ENCODE results near the gene LAS1L. TPM values are rescaled to one million over a fixed set of nuclear protein-coding genes. Genes with fewer than 3 reads are reported as not detected.
"Not testable (repeated sequence)": the region's sequence is repeated elsewhere in the genome, so short reads cannot be mapped to it uniquely, and the experiment has no call there.

LAS1L gene
- total RNA-seq, 1 donor from 2014 or later, result 62.5 TPM

DNA sequence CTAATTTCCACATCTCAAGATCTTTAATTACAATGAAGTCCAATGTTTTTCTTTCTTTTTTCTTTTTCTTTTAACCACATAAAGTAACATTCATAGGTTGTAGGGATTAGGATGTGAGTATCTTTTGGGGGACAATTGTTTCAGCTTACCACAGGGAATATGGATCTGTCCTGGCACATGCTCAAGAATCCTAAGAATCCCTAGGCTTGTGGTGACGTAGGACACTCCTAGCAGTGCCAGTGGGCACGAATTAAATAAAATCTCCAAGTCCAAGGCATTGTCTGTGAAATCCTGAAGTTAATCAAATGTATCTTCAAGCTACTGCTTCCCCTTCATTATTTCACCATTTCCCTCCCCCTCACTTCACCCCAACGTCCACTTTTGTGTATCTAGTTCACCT is 2.6 kb upstream of the LAS1L start:
- H3K4me1 Mint-ChIP-seq (ENCODE audit: low read depth), result peaks cover 14% of the 10 kb centered on the region
- intact Hi-C loops (cut with micrococcal nuclease), result loop anchor here (5.0 kb wide), 1 partner anchor 1785 kb away; a partner anchor contains a TSS
- peaks cover 2% of the 10 kb centered on the region for H3K27me3 Mint-ChIP-seq (ENCODE audit: insufficient read depth)
- DNase-seq (ENCODE audit: low spot score), result no peak
- H3K9me3 Mint-ChIP-seq, result no peaks in the 10 kb centered on the region
- H3K27ac Mint-ChIP-seq, result no peak overlapping the region
- H3K36me3 Mint-ChIP-seq (ENCODE audit: low read depth), result peaks cover 5% of the 10 kb centered on the region
- no peak overlapping the region for H3K4me3 Mint-ChIP-seq

DNA sequence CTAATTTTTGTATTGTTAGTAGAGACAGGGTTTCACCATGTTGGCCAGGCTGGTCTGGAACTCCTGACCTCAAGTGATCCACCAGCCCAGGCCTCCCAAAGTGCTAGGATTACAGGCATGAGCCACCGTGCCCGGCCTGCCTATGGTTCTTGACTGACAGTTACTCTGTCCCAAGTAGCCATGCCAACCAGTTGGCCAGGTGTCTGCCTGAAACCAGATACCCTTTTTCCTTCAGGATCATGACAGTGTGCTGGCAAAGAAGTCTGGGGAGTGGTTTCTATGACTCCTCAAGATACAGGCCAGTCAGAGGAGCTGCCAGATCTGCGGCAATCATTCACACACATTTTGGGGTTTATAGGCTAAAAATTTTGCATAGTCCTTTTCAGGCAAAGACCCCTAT is 1.7 kb upstream of the LAS1L start:
- Mint-ChIP-seq H3K36me3 (ENCODE audit: low read depth) (peaks cover 5% of the 10 kb centered on the region), H3K4me3 (no peak overlapping the region), H3K27ac (no peak overlapping the region), H3K9me3 (no peaks in the 10 kb centered on the region), H3K27me3 (ENCODE audit: insufficient read depth) (peaks cover 2% of the 10 kb centered on the region), H3K4me1 (ENCODE audit: low read depth) (peaks cover 14% of the 10 kb centered on the region)
- intact Hi-C loops (cut with micrococcal nuclease), result loop anchor here (5.0 kb wide), 1 partner anchor 1784 kb away; a partner anchor contains a TSS
- no peak for DNase-seq (ENCODE audit: low spot score)

DNA sequence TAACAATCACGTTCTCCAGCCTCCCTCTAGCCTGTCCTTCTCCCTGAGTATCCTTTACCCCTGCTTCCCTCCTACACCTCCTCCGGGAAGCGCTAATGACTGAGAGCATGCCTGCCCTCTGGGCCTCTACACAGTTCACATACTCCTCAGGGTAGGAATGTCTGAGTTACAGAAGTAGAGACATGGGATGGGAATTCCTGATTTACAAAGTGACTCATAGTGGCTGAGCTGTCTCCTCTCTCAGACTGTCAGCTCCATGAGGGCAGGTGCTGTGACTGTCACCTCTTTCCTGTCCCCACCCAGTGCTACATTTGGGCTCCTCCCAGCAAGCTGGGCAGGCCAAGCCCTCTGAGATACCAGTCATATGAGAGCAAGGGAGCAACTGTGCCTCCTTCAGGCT is 2.6 kb downstream of the LAS1L start:
- intact Hi-C loops (cut with micrococcal nuclease), result loop anchor here (5.0 kb wide), 3 partner anchors 125 to 1325 kb away; partner anchors contain the start of gene AMER1
- H3K4me1 Mint-ChIP-seq (ENCODE audit: low read depth), result peaks cover 14% of the 10 kb centered on the region
- H3K27ac Mint-ChIP-seq, result no peak overlapping the region
- H3K4me3 Mint-ChIP-seq, result peak overlapping the region; percentile 15
- H3K9me3 Mint-ChIP-seq, result no peaks in the 10 kb centered on the region
- no peak for DNase-seq (ENCODE audit: low spot score)
- H3K27me3 Mint-ChIP-seq (ENCODE audit: insufficient read depth), result peaks cover 2% of the 10 kb centered on the region
- peaks cover 16% of the 10 kb centered on the region for H3K36me3 Mint-ChIP-seq (ENCODE audit: low read depth)

DNA sequence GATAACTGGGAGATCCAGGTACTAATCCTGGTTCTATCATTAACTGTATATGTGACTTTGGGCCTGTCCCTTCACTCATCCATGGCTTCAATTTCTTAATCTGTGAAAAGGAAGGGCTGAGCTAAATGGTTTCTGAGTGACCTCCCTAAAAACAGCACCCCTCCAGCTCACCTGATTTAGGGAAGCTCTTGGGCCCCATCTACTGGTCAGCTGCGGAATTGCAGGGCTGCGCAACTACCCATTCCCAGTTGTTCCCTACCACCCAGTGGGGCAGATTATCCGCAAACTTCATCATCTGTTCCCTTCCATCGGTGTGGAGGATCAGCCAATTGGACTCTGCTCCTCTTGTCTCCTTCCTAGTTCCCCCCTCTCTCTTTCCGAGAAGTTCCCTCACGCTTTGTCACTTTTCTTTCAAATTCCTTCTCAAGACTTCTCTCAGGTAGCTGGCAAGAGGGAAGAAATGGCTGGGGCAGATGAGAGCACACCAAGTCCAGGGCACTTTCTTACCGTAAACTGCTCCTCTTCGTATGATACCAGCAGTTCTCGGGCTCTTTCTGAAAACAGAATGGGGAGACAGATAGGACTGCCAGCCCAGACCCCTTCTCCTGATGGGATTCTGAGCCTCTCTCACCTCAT is 5.8 kb downstream of the LAS1L start:
- H3K27ac Mint-ChIP-seq, result no peak overlapping the region
- no peaks in the 10 kb centered on the region for H3K9me3 Mint-ChIP-seq
- H3K4me3 Mint-ChIP-seq, result no peak overlapping the region
- no peaks in the 10 kb centered on the region for H3K27me3 Mint-ChIP-seq (ENCODE audit: insufficient read depth)
- H3K4me1 Mint-ChIP-seq (ENCODE audit: low read depth), result peaks cover 14% of the 10 kb centered on the region
- intact Hi-C loops (cut with micrococcal nuclease), result loop anchor here (1.0 kb wide), 1 partner anchor 635 kb away; no protein-coding TSS in a partner anchor
- DNase-seq (ENCODE audit: low spot score), result peak; percentile 8
- peaks cover 22% of the 10 kb centered on the region for H3K36me3 Mint-ChIP-seq (ENCODE audit: low read depth)

DNA sequence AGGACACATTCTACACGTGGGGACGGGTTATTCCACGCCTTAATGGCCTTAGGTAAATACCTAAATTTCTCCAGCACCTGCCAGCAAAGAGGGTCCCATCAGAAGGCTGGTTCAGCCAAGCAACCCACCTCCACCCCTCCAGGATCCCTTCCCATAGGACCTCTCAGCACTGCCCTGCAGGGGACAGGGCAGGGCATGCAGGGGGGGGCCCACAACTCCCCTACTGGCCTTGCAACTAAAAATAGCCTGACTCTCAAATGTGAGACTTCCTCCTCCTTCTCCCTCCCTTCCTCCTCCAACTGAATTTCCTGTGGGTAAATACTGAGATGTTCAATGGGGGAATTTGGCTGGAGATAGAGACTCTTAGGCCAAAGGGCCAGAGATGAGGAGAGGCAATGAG is 6.3 kb downstream of the LAS1L start:
- Mint-ChIP-seq H3K9me3 (no peaks in the 10 kb centered on the region), H3K36me3 (ENCODE audit: low read depth) (peaks cover 22% of the 10 kb centered on the region), H3K4me1 (ENCODE audit: low read depth) (peaks cover 8% of the 10 kb centered on the region), H3K27me3 (ENCODE audit: insufficient read depth) (no peaks in the 10 kb centered on the region), H3K4me3 (no peak overlapping the region), H3K27ac (no peak overlapping the region)
- DNase-seq (ENCODE audit: low spot score), result no peak
- intact Hi-C loops (cut with micrococcal nuclease), result loop anchor here (1.0 kb wide), 1 partner anchor 634 kb away; no protein-coding TSS in a partner anchor

DNA sequence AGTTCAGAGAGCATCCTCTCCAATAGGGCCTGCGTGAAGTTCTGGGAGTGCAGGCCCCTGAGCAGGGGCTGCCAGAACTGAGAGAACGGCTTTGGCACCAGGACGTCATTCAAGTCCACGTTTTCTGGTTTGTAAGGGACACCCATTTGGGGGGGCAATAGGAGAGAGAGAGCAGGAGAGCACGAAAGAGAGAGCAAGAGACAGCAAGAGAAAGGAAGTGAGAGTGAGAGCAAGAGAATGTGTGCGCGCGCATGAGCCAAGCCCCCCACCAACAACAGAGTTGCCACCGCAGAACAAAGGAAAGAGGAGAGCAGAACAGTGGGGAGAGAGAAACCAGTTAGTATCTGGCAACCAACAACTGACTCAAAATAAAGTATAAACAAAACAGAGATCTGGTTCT is 10.4 kb downstream of the LAS1L start:
- no peak for DNase-seq (ENCODE audit: low spot score)
- Mint-ChIP-seq H3K4me1 (ENCODE audit: low read depth) (no peaks in the 10 kb centered on the region), H3K27ac (no peak overlapping the region), H3K9me3 (no peaks in the 10 kb centered on the region), H3K27me3 (ENCODE audit: insufficient read depth) (no peaks in the 10 kb centered on the region), H3K4me3 (no peak overlapping the region), H3K36me3 (ENCODE audit: low read depth) (peaks cover 39% of the 10 kb centered on the region)
- intact Hi-C loops (cut with micrococcal nuclease), result no loop called here

DNA sequence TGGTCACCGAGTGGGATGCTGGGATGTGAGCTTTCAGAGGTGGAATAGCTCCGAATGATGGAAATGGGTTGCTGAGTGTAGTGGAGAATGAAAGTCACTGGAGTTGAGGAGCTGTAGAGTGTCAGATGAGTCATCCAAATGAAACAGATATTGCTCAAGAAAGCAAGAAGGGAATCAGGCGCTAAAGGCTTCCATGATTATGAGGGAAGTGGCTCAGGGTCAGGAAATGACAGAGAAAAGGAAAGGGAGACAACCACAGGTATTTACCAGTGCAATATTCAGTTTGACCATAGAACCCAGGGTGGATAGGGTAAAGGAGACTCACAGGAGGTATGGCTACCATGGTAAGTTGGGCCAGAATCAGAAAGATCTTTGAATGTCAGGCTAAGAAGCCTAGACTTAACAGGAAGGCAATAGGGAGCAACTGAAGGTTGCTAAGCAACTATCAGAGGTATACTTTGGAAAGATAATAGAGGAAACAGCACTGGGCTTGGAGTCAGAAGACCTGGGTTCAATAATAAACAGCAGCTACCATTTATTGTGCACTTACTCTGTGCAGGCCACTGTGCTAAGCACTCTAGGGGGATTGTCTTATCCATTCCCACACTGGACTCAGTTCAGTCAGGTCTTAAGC is 11.7 kb downstream of the LAS1L start:
- H3K27me3 Mint-ChIP-seq (ENCODE audit: insufficient read depth), result no peaks in the 10 kb centered on the region
- DNase-seq (ENCODE audit: low spot score), result no peak
- H3K9me3 Mint-ChIP-seq, result no peaks in the 10 kb centered on the region
- intact Hi-C loops (cut with micrococcal nuclease), result no loop called here
- H3K4me1 Mint-ChIP-seq (ENCODE audit: low read depth), result no peaks in the 10 kb centered on the region
- no peak overlapping the region for H3K27ac Mint-ChIP-seq
- H3K4me3 Mint-ChIP-seq, result no peak overlapping the region
- peaks cover 37% of the 10 kb centered on the region for H3K36me3 Mint-ChIP-seq (ENCODE audit: low read depth)

DNA sequence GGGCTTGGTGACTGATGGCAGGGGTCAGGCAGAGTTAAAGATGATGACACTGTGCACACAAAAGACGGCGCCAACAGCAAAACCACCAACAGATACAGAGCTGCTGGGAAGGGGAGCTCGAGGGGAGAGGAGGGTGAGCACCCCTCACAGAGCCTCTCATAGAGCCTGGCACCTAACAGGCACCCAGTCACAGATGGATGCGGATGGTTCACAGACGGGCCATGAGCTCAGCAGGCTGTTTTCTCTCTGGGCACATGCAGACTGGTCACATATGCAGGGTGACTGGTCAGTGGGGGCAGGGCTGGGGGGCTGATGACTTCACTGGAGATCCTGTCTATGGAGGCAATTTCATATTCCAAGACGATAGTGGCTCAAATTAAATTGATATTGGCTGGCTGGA is 15.1 kb downstream of the LAS1L start:
- H3K36me3 Mint-ChIP-seq (ENCODE audit: low read depth), result peaks cover 34% of the 10 kb centered on the region

DNA sequence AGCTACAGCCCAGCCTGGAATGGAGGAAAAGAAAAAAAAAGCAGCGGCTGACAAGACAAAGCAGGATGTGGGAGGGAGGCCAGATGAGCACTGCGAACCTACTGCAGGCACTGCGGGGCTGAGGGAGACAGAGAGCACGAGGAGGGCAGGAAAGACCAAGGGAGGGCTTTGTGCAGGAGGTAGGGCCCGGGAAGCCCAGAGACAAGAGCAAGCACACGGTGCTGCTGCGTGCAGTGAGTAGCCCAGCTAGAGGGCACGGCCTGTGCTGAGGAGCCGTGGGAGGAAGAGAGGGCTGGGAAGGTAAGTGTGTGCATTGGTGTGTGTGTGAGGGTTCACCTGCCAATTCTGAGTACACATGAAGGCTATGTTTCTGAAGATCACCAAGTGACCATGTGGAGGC is 15.6 kb downstream of the LAS1L start:
- DNase-seq (ENCODE audit: low spot score); H3K4me3 Mint-ChIP-seq; H3K9me3 Mint-ChIP-seq; H3K27me3 Mint-ChIP-seq (ENCODE audit: insufficient read depth); H3K4me1 Mint-ChIP-seq (ENCODE audit: low read depth); intact Hi-C loops (cut with micrococcal nuclease): not testable (repeated sequence)
- H3K36me3 Mint-ChIP-seq (ENCODE audit: low read depth), result peaks cover 32% of the 10 kb centered on the region
- H3K27ac Mint-ChIP-seq, result peak overlapping the region; percentile 23

More for the DNA sequence above, 15.1 kb downstream of the LAS1L start:
- H3K4me3 Mint-ChIP-seq; H3K27me3 Mint-ChIP-seq (ENCODE audit: insufficient read depth); H3K4me1 Mint-ChIP-seq (ENCODE audit: low read depth); DNase-seq (ENCODE audit: low spot score); H3K9me3 Mint-ChIP-seq; H3K27ac Mint-ChIP-seq; intact Hi-C loops (cut with micrococcal nuclease): not testable (repeated sequence)

DNA sequence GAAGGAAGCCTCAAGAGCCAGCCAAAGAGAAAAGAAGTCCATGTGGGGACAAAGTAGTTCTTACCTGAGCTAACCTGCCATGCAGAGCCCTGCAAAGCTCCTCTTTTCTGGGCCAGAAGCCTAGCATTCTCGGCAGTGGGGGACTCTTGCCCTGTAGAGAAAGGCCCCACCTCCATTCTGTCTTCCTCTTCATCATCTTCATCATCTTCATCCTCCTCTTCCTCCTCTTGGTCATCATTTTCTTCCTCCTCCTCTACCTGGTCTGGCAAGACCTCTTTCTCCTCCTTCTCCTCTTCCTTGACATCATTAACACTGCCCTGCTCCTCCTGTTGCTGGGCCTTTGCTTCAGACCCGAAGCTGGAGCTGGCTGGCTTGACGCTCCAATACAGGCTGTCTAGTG is 16.7 kb downstream of the LAS1L start:
- Mint-ChIP-seq H3K9me3 (no peaks in the 10 kb centered on the region), H3K27ac (no peak overlapping the region), H3K4me3 (no peak overlapping the region), H3K27me3 (ENCODE audit: insufficient read depth) (no peaks in the 10 kb centered on the region), H3K4me1 (ENCODE audit: low read depth) (no peaks in the 10 kb centered on the region), H3K36me3 (ENCODE audit: low read depth) (peaks cover 30% of the 10 kb centered on the region)
- no peak for DNase-seq (ENCODE audit: low spot score)
- intact Hi-C loops (cut with micrococcal nuclease), result no loop called here

DNA sequence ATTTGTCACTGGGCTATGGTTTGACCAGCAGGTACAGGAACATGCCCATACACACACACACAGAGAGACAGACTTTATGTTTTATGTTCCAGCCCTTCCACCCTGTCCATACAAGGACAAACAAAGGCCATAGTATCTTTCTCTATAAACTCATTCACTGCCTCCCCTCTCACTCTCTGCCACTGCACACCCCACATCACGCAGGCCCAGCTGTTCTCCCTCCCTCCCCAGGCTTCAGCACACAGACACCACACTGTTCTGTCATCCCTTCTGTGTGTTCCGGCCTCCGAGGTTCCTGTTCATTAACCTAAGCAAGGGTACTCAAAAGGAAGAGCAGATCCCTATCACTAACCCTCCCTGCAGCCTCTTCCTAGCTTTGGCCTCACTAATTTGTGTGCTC is 17.8 kb downstream of the LAS1L start:
- Mint-ChIP-seq H3K9me3 (no peaks in the 10 kb centered on the region), H3K27ac (no peak overlapping the region), H3K4me3 (no peak overlapping the region), H3K36me3 (ENCODE audit: low read depth) (peaks cover 20% of the 10 kb centered on the region), H3K4me1 (ENCODE audit: low read depth) (no peaks in the 10 kb centered on the region), H3K27me3 (ENCODE audit: insufficient read depth) (no peaks in the 10 kb centered on the region)
- no peak for DNase-seq (ENCODE audit: low spot score)
- intact Hi-C loops (cut with micrococcal nuclease), result no loop called here

DNA sequence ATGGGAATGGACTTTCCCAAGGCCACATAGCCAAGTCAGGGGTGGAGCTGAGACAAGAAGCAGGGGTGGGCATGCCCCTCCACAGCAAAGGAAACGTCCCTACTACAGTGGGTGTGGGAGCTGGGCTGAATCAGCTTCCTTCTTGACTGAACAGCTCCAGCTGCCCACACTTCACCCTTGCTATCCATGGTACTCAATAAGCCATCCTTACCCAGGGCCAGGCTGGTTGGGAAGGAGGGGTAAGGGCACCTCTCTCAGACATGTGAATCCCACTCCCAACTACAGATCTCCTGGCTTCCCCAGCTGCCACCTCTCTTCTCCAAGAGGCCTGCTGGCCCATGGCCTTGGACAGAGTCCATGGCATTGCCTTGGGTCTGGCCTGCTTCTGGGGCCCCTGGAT is 21.0 kb downstream of the LAS1L start:
- Mint-ChIP-seq H3K9me3 (no peaks in the 10 kb centered on the region), H3K4me1 (ENCODE audit: low read depth) (no peaks in the 10 kb centered on the region), H3K27ac (no peak overlapping the region), H3K4me3 (no peak overlapping the region), H3K36me3 (ENCODE audit: low read depth) (peaks cover 5% of the 10 kb centered on the region), H3K27me3 (ENCODE audit: insufficient read depth) (no peaks in the 10 kb centered on the region)
- intact Hi-C loops (cut with micrococcal nuclease), result no loop called here
- no peak for DNase-seq (ENCODE audit: low spot score)

DNA sequence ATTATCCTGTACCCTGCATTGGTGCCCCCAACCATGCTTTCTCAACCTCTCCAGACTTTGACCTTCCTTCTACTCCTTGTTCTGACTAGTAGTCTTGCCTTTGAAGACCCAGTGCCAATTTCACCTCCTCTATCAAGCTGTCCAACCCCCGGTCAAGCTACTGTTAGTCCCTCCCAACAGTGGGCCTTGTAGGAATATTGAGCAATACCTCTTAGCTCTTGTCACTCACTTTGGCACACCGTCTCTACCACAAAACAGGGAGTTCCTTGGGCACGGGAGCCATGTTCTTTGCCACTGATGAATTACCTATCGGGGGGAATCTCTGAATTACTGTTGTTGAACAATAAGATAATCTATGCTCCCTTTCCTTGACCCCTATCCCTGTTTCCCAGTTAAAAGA is 25.2 kb downstream of the LAS1L start:
- Mint-ChIP-seq H3K4me1 (ENCODE audit: low read depth) (no peaks in the 10 kb centered on the region), H3K27me3 (ENCODE audit: insufficient read depth) (no peaks in the 10 kb centered on the region), H3K9me3 (no peaks in the 10 kb centered on the region), H3K4me3 (no peak overlapping the region), H3K27ac (no peak overlapping the region), H3K36me3 (ENCODE audit: low read depth) (peaks cover 9% of the 10 kb centered on the region)
- no peak for DNase-seq (ENCODE audit: low spot score)
- intact Hi-C loops (cut with micrococcal nuclease), result no loop called here

All from activated T-helper 1 cell treated with anti-CD3 and anti-CD28 coated beads, Interleukin-12 subunit alpha, Interleukin-12 subunit beta, Interleukin-2, Interleukin-4 antibody, amounts not matched to agents 30 ng/mL and 10 ng/mL and 1 ng/mL, durations not matched to agents 14 hours and 24 hours and 36 hours (primary cell).